ENCODE measurements around the gene SLC2A10. TPM values are rescaled to one million over a fixed set of nuclear protein-coding genes. Genes with fewer than 3 reads are reported as not detected.

SLC2A10 gene
- total and polyA plus RNA-seq, 2 experiments from 2014 or later: 4.9 to 14.6 TPM

GRCh38 chr20:46775806-46776205 lies 66.4 kb downstream of the SLC2A10 start:
- Histone ChIP-seq H3F3A (replicated peaks; ENCODE audit: low read depth) (no peaks in the 10 kb centered on the region), H3K4me2 (no peak overlapping the region), H2AFZ (0 out of 2 replicates have a peak overlapping the region, but pooled peaks have one; percentile 28), H3K27ac (ENCODE audit: low read depth) (no peak overlapping the region), H3K36me3 (ENCODE audit: insufficient read depth) (no peaks in the 10 kb centered on the region), H3K27me3 (ENCODE audit: insufficient read depth) (no peaks in the 10 kb centered on the region), H3K9me2 (ENCODE audit: insufficient read depth) (no peaks in the 10 kb centered on the region), H3K4me1 (ENCODE audit: insufficient read depth) (no peaks in the 10 kb centered on the region), H3K79me2 (replicated peaks; ENCODE audit: insufficient read depth) (no peaks in the 10 kb centered on the region), H3K4me3 (no peak overlapping the region), H4K20me1 (replicated peaks; ENCODE audit: insufficient read depth) (no peaks in the 10 kb centered on the region)
- no peak overlapping the region for H3K27ac Mint-ChIP-seq
- H3K4me3 Mint-ChIP-seq: no peak overlapping the region; the same call in 2 of the 3 replicates
- H3K27me3 Mint-ChIP-seq (ENCODE audit: insufficient read depth, low read depth, poor library complexity): peaks cover 10% of the 10 kb centered on the region
- DNase-seq (ENCODE audit: low spot score) (no peak), ATAC-seq (no peak)
- TF ChIP-seq POLR2AphosphoS5 (IDR thresholded peaks at IDR 0.05; ENCODE audit: low read depth) (no peak), STAT1 (IDR thresholded peaks at IDR 0.05; ENCODE audit: unreplicated experiment) (no peak), ZNF331 (CRISPR knock-in tag; IDR thresholded peaks at IDR 0.05; ENCODE audit: low read depth) (no peak), EZH2 (IDR thresholded peaks at IDR 0.05; ENCODE audit: low read depth, unreplicated experiment) (no peak), CTCF (conservative IDR thresholded peaks at IDR 0.05; ENCODE audit: low read depth in 2 of 2) (no peak), JUNB (IDR thresholded peaks at IDR 0.05; ENCODE audit: unreplicated experiment) (no peak), ZNF462 (CRISPR knock-in tag; IDR thresholded peaks at IDR 0.05) (no peak), REST (IDR thresholded peaks at IDR 0.05; ENCODE audit: unreplicated experiment) (no peak), EZH2phosphoT487 (IDR thresholded peaks at IDR 0.05; ENCODE audit: unreplicated experiment) (no peak), ZNF114 (CRISPR knock-in tag; IDR thresholded peaks at IDR 0.05) (no peak), ETS1 (IDR thresholded peaks at IDR 0.05) (no peak), NANOG (IDR thresholded peaks at IDR 0.05; ENCODE audit: borderline replicate concordance) (no peak), CREB1 (CRISPR knock-in tag; IDR thresholded peaks at IDR 0.05; ENCODE audit: low read depth) (no peak)
- H3K4me1 Mint-ChIP-seq: peaks cover 7% of the 10 kb centered on the region
- no peaks in the 10 kb centered on the region for H3K9me3 Mint-ChIP-seq
- no peaks in the 10 kb centered on the region for H3K36me3 Mint-ChIP-seq (ENCODE audit: low read depth)

Data from GM23338 (cell line).